OCI-LY7 (cell line): ENCODE measurements around the gene TCHHL1. TPM values are rescaled to one million over a fixed set of nuclear protein-coding genes. Genes with fewer than 3 reads are reported as not detected.

ENCODE experiments used
- BruUV-seq: library from RNA; stranded (reverse); fragments of 400-500 nt; replicated peaks from 2 replicates; lab custom pipeline; 2021; lab: Mats Ljungman, UMichigan
- CTCF ChIA-PET: fragments of 300-600 bp; sonication (Branson Sonifier 250); formaldehyde crosslinking; loops from one replicate; lab custom pipeline; 2022; ENCODE audit warnings: antibody characterized with exemption; ENCODE audit not compliant: unreplicated experiment; lab: Charles Lee
- POLR2A ChIA-PET: fragments of 300-600 bp; sonication (Branson Sonifier 250); formaldehyde crosslinking; loops from one replicate; lab custom pipeline; 2022; ENCODE audit warnings: antibody characterized with exemption; lab: Charles Lee
- DNase-seq: peaks from one replicate; pipeline ENCODE4 v3.0.0-alpha.2; 2015; ENCODE audit warnings: low spot score
- H2AFZ ChIP-seq: fragments of 200-600 bp; sonication (generic), shearing (Covaris generic); 2 replicates; pipeline ENCODE4 v1.6.1; 2014; ENCODE audit warnings: mild to moderate bottlenecking, antibody characterized with exemption, low read length, moderate library complexity
- H3K27ac ChIP-seq: fragments of 200-600 bp; sonication (generic); 2 replicates; pipeline ENCODE4 v1.5.1; 2014; ENCODE audit warnings: mixed run types, low read depth, mild to moderate bottlenecking, moderate library complexity, low read length, inconsistent platforms; ENCODE audit not compliant: poor library complexity, severe bottlenecking
- H3K36me3 ChIP-seq: fragments of 200-600 bp; sonication (generic); 2 replicates; pipeline ENCODE4 v1.6.1; 2014; ENCODE audit warnings: mild to moderate bottlenecking, antibody characterized with exemption, low read length, moderate library complexity, mixed read lengths; ENCODE audit not compliant: insufficient read depth
- H3K4me1 ChIP-seq: fragments of 200-600 bp; sonication (generic); 2 replicates; pipeline ENCODE4 v1.5.1; 2014; ENCODE audit warnings: mild to moderate bottlenecking, low read length; ENCODE audit not compliant: insufficient read depth, poor library complexity, severe bottlenecking
- H3K4me2 ChIP-seq: fragments of 200-600 bp; sonication (generic); 2 replicates; pipeline ENCODE4 v1.6.1; 2014; ENCODE audit warnings: mild to moderate bottlenecking, low read length
- H3K4me3 ChIP-seq: fragments of 200-600 bp; sonication (generic); 2 replicates; pipeline ENCODE4 v1.5.1; 2014; ENCODE audit warnings: mild to moderate bottlenecking, low read depth, low read length; ENCODE audit not compliant: poor library complexity, severe bottlenecking
- H3K79me2 ChIP-seq: fragments of 200-600 bp; sonication (generic); 2 replicates; pipeline ENCODE4 v1.6.1; 2016; ENCODE audit warnings: low read depth, mild to moderate bottlenecking, low read length, moderate library complexity, mixed read lengths; ENCODE audit not compliant: insufficient read depth
- H3K9me2 ChIP-seq: fragments of 200-600 bp; sonication (generic); 2 replicates; pipeline ENCODE4 v1.6.1; 2016; ENCODE audit warnings: mild to moderate bottlenecking, low read length, mixed read lengths; ENCODE audit not compliant: insufficient read depth
- H3K9me3 ChIP-seq: fragments of 200-600 bp; sonication (generic); 2 replicates; pipeline ENCODE4 v1.6.1; 2014; ENCODE audit warnings: mild to moderate bottlenecking, mixed run types, low read length, mixed read lengths
- H4K20me1 ChIP-seq: fragments of 200-600 bp; sonication (generic); 2 replicates; pipeline ENCODE4 v1.6.1; 2014; ENCODE audit warnings: mild to moderate bottlenecking, antibody characterized with exemption, low read length, moderate library complexity, mixed read lengths; ENCODE audit not compliant: insufficient read depth
- CTCF ChIP-seq: fragments of 200-600 bp; sonication (generic); conservative IDR thresholded peaks from 2 replicates; pipeline ENCODE4 v1.5.1; 2014; ENCODE audit warnings: mild to moderate bottlenecking, antibody characterized with exemption, low read length, moderate library complexity, mixed read lengths
- EZH2phosphoT487 ChIP-seq: fragments of 200-600 bp; sonication (generic); IDR thresholded peaks from 2 replicates; pipeline ENCODE4 v1.6.1; 2018; ENCODE audit warnings: low read depth, borderline replicate concordance, mild to moderate bottlenecking, mixed run types, antibody characterized with exemption, low read length, moderate library complexity, mixed read lengths
- intact Hi-C: fragments of 100-400 bp; cut with micrococcal nuclease; formaldehyde crosslinking; loops from one replicate; pipeline ENCODE4 v1.10.0; 2022; ENCODE audit not compliant: unreplicated experiment
- total RNA-seq, 2 experiments: library from RNA; depleted of rRNA in 1 of 2; stranded (reverse); fragments of >200 nt in 1 of 2; shearing (Covaris generic) in 1 of 2; gene quantifications; 2 replicates each; pipeline ENCODE4 v1.2.3, GENCODE V29; 2014 to 2022

The TCHHL1 gene
- total RNA-seq, 2 experiments from 2014 or later, result not detected

- H3K9me3 ChIP-seq, result no peaks in the 10 kb centered on the region
- no peak for DNase-seq
- H3K4me2 ChIP-seq, result no peak overlapping the region
- no peaks in the 10 kb centered on the region; the same call in 1 of the 2 replicates for H4K20me1 ChIP-seq
- H2AFZ ChIP-seq, result no peak overlapping the region
- no peak for TF ChIP-seq CTCF
- no peaks in the 10 kb centered on the region for H3K36me3 ChIP-seq
- H3K79me2 ChIP-seq, result no peaks in the 10 kb centered on the region
- no peak overlapping the region for H3K4me3 ChIP-seq
- POLR2A ChIA-PET, result no interaction called here
- no peak overlapping the region for H3K27ac ChIP-seq
- H3K4me1 ChIP-seq, result no peaks in the 10 kb centered on the region
- intact Hi-C loops, result no loop called here
- CTCF ChIA-PET, result no interaction called here
- no peaks in the 10 kb centered on the region for H3K9me2 ChIP-seq
- BruUV-seq, result no TSS peak
Observed at GRCh38 chr1:152127673-152128072, 38.8 kb upstream of the TCHHL1 start.

- POLR2A ChIA-PET, result no interaction called here
- intact Hi-C loops, result no loop called here
Observed at GRCh38 chr1:152125834-152126443, 37.1 kb upstream of the TCHHL1 start.

GRCh38 chr1:152118915-152119314 is 30.1 kb upstream of the TCHHL1 start:
- H2AFZ ChIP-seq, result no peak overlapping the region
- H3K9me3 ChIP-seq, result no peaks in the 10 kb centered on the region
- H3K4me3 ChIP-seq, result no peak overlapping the region
- H3K4me1 ChIP-seq, result no peaks in the 10 kb centered on the region
- H3K79me2 ChIP-seq, result no peaks in the 10 kb centered on the region
- ChIA-PET POLR2A (no interaction called here), CTCF (no interaction called here)
- intact Hi-C loops, result no loop called here
- no peaks in the 10 kb centered on the region for H3K36me3 ChIP-seq
- H3K4me2 ChIP-seq, result no peak overlapping the region
- DNase-seq, result no peak
- no peaks in the 10 kb centered on the region for H4K20me1 ChIP-seq
- TF ChIP-seq EZH2phosphoT487 (no peak), CTCF (no peak)
- no peaks in the 10 kb centered on the region for H3K9me2 ChIP-seq
- H3K27ac ChIP-seq, result no peak overlapping the region
- no TSS peak for BruUV-seq

More at GRCh38 chr1:152125834-152126443, 37.1 kb upstream of the TCHHL1 start:
- TF ChIP-seq CTCF (no peak), EZH2phosphoT487 (no peak)
- CTCF ChIA-PET, result no interaction called here
- Histone ChIP-seq H3K4me2 (no peak overlapping the region), H3K9me3 (no peaks in the 10 kb centered on the region), H3K4me3 (no peak overlapping the region), H3K36me3 (no peaks in the 10 kb centered on the region), H3K79me2 (no peaks in the 10 kb centered on the region), H3K4me1 (no peaks in the 10 kb centered on the region), H2AFZ (no peak overlapping the region), H3K27ac (no peak overlapping the region), H4K20me1 (no peaks in the 10 kb centered on the region; the same call in 1 of the 2 replicates), H3K9me2 (no peaks in the 10 kb centered on the region)
- BruUV-seq, result no TSS peak
- DNase-seq, result no peak
